Ascending aorta (tissue), 2 donors: Measurements from ENCODE around the gene COX7B2. TPM values are rescaled to one million over a fixed set of nuclear protein-coding genes. Genes with fewer than 3 reads are reported as not detected.

Experiments used
- DNase-seq, 2 donors: peaks; one replicate each; pipeline ENCODE4 v3.0.0-alpha.2; 2019; ENCODE audit warnings: low spot score in 2 of 2
- H3K27ac ChIP-seq, 2 donors: fragments of 200-600 bp; sonication (generic); one replicate each; pipeline ENCODE4 v1.5.1; 2016 to 2017; ENCODE audit warnings: mild to moderate bottlenecking in 1 of 2
- H3K27me3 ChIP-seq: fragments of 200-600 bp; sonication (generic); one replicate; pipeline ENCODE4 v1.5.1; 2017
- H3K36me3 ChIP-seq, 2 donors: fragments of 200-600 bp; sonication (generic); one replicate each; pipeline ENCODE4 v1.5.1; 2016
- H3K4me1 ChIP-seq, 2 donors: fragments of 200-600 bp; sonication (generic); one replicate each; pipeline ENCODE4 v1.5.1; 2016 to 2017; ENCODE audit warnings: mild to moderate bottlenecking in 1 of 2
- H3K4me3 ChIP-seq, 2 donors: fragments of 200-600 bp; sonication (generic); one replicate each; pipeline ENCODE4 v1.5.1; 2016 to 2017; ENCODE audit warnings: mild to moderate bottlenecking in 1 of 2
- H3K9me3 ChIP-seq, 2 donors: fragments of 200-600 bp; sonication (generic); one replicate each; pipeline ENCODE4 v1.5.1; 2016
- CTCF ChIP-seq, 3 experiments: fragments of 200-600 bp in 2 of 3; fragments of 450-650 bp in 1 of 3; sonication (generic) in 2 of 3; IDR thresholded peaks; one replicate each; pipeline ENCODE4 v1.5.1; 2016 to 2019; ENCODE audit warnings: antibody characterized with exemption in 3 of 3, mild to moderate bottlenecking in 1 of 3, moderate library complexity in 1 of 3
- intact Hi-C: fragments of 100-400 bp; cut with DNase I; formaldehyde crosslinking; loops from one replicate; pipeline ENCODE4 v1.15.1; 2023
- total RNA-seq: library from RNA; depleted of rRNA; stranded (reverse); fragments of >200 nt; gene quantifications from one replicate; pipeline ENCODE4 v1.1.0, GENCODE V29; 2016

COX7B2 gene
- total RNA-seq, 1 donor from 2014 or later, result not detected

GRCh38 chr4:46894826-46895225 lies 14.2 kb downstream of the COX7B2 start:
- H3K9me3 ChIP-seq, result no peaks in the 10 kb centered on the region
- DNase-seq, result no peak
- H3K4me1 ChIP-seq, result no peaks in the 10 kb centered on the region
- no peaks in the 10 kb centered on the region for H3K36me3 ChIP-seq
- no peak overlapping the region for H3K27ac ChIP-seq
- no peak overlapping the region for H3K4me3 ChIP-seq
- intact Hi-C loops, result no loop called here
- H3K27me3 ChIP-seq, result no peaks in the 10 kb centered on the region
- TF ChIP-seq CTCF (IDR thresholded peaks at IDR 0.05), result no peak

GRCh38 chr4:46890056-46890455 lies 19.0 kb downstream of the COX7B2 start:
- Histone ChIP-seq H3K9me3 (no peaks in the 10 kb centered on the region), H3K27me3 (no peaks in the 10 kb centered on the region), H3K27ac (no peak overlapping the region), H3K4me1 (no peaks in the 10 kb centered on the region), H3K36me3 (no peaks in the 10 kb centered on the region), H3K4me3 (no peak overlapping the region)
- no peak for DNase-seq
- TF ChIP-seq CTCF (IDR thresholded peaks at IDR 0.05), result no peak
- intact Hi-C loops, result no loop called here

GRCh38 chr4:46889410-46889809 lies 19.6 kb downstream of the COX7B2 start:
- DNase-seq, result no peak
- Histone ChIP-seq H3K4me3 (no peak overlapping the region), H3K36me3 (no peaks in the 10 kb centered on the region), H3K9me3 (no peaks in the 10 kb centered on the region), H3K27ac (no peak overlapping the region), H3K4me1 (no peaks in the 10 kb centered on the region), H3K27me3 (no peaks in the 10 kb centered on the region)
- intact Hi-C loops, result no loop called here
- TF ChIP-seq CTCF (IDR thresholded peaks at IDR 0.05), result no peak

GRCh38 chr4:46886711-46887110 lies 22.3 kb downstream of the COX7B2 start:
- intact Hi-C loops, result no loop called here
- DNase-seq, result no peak
- Histone ChIP-seq H3K27ac (no peak overlapping the region), H3K36me3 (no peaks in the 10 kb centered on the region), H3K4me1 (no peaks in the 10 kb centered on the region), H3K4me3 (no peak overlapping the region), H3K27me3 (no peaks in the 10 kb centered on the region), H3K9me3 (no peaks in the 10 kb centered on the region)
- TF ChIP-seq CTCF (IDR thresholded peaks at IDR 0.05), result peak in 1 of 3 experiments; percentile 26

GRCh38 chr4:46878641-46879040 lies 30.4 kb downstream of the COX7B2 start:
- no peak for TF ChIP-seq CTCF (IDR thresholded peaks at IDR 0.05)
- no peak for DNase-seq
- Histone ChIP-seq H3K36me3 (no peaks in the 10 kb centered on the region), H3K9me3 (no peaks in the 10 kb centered on the region), H3K4me3 (no peak overlapping the region), H3K4me1 (no peaks in the 10 kb centered on the region), H3K27ac (no peak overlapping the region), H3K27me3 (no peaks in the 10 kb centered on the region)
- intact Hi-C loops, result no loop called here

GRCh38 chr4:46874811-46875210 lies 34.2 kb downstream of the COX7B2 start:
- no peaks in the 10 kb centered on the region for H3K36me3 ChIP-seq
- TF ChIP-seq CTCF (IDR thresholded peaks at IDR 0.05), result no peak
- H3K9me3 ChIP-seq, result no peaks in the 10 kb centered on the region
- intact Hi-C loops, result no loop called here
- H3K27ac ChIP-seq, result no peak overlapping the region
- no peaks in the 10 kb centered on the region for H3K4me1 ChIP-seq
- H3K27me3 ChIP-seq, result no peaks in the 10 kb centered on the region
- H3K4me3 ChIP-seq, result no peak overlapping the region
- no peak for DNase-seq
